Stromal cell of bone marrow (primary cell): ENCODE measurements around the gene ARFGEF2.
"Not testable (repeated sequence)": the region's sequence is repeated elsewhere in the genome, so short reads cannot be mapped to it uniquely, and the experiment has no call there.

Experiments used
- DNase-seq: peaks from one replicate; pipeline ENCODE4 v3.0.0-alpha.2; 2012; ENCODE audit warnings: low read depth

ARFGEF2 gene

DNA sequence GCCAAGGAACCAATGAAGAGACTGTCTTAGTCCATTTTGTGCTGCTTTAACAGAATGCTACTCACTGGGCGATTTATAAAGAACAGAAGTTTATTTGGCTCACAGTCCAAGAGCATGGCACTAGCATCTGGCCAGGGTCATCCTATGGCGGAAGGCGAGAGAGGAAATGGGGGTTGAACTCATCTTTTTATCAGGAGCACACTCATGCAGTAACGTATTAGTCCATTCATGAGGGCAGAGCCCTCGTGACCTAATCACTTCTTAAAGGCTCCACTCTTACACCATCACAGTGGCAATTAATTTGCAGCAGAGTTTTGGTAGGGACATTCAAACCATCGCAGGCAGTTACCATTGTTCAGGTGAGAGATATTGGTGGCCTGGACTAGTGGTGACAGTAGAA lies 8.5 kb downstream of the ARFGEF2 start:
- no peak for DNase-seq

DNA sequence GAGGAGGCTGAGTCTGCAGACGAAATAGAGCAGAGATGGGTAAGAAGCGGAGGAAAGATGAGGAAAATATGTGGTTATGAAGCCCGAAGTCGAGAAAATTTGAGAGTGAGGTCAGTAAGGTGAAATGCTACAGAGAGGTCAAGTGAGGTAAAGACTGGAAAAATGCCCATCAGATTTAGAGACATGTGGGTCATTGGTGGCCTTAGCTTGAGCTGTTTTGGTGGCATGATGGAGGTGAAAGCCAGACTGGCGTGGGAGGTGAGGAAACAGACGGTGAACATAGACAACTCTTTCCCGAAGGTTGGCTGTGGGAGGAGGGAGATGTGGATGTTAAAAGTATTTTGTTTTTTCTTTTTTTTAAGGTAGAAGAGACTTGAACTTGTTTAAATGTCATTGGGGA lies 9.4 kb downstream of the ARFGEF2 start:
- DNase-seq = no peak

DNA sequence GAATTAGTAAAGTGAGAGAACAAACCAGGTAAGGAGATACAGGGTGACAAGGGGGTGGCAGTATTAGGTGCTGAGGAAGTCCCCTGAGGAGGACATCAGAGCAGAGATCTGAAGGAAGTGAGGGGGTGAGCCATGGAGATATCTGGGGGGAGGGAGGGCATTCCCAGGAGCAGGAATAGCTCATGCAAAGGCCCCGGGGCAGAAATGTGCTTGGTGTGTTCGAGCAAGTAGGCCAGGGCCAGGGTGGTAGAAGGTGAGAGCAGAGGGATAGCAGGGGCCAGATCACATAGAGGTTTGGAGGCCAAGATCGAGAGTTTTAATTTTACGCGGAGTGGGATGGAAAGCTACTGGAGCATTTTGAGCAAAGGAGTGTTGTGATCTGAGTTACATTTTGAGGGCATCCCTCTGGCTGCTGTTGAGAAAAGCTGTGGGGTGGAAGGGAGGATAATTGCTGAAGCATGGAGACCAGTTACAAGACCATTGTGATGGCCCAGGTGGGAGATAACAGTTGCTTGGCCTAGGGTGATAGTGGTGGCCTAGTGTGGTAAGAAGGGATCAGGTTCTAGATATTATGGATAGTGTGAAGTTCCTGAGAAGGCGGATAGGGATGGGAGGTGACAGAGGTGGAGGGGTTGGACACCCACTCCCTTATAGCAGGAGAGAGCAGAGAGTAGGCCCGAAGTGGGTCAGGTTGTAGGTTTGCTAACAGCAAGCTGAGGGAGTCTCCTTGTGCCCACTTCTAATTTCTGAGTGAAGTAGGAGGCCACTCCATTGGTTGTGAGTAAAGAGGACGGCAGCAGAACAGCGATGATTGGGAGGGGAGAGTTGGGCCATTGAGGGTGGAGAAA lies 10.2 kb downstream of the ARFGEF2 start:
- no peak for DNase-seq

DNA sequence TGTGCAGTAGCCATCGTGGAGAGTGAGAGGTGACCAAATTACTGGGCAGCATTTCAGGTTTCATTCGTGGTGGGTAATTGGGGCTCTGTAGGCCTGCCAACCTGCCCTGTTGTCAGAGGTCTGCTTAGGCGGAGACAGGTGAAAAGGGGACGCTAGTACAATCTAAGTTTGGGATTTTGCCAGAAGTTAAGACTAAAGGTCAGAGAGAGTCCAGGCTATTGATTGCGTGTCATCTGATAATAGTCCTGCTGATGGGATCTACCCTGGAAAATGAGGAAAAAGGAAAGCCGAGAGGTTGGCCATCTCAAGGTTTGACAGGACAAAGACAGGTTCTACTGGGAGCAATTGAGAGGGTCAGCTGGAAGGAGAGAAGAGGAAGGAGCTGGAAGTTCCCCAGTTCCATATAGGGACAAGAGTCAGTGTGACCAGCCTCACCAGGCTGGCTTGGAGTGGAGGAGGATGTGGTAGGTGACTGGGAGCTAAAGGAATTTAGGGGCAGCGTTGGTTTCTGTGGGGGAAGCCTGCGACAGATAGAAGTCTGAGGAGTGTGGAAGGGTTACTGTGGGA lies 10.9 kb downstream of the ARFGEF2 start:
- DNase-seq = no peak

DNA sequence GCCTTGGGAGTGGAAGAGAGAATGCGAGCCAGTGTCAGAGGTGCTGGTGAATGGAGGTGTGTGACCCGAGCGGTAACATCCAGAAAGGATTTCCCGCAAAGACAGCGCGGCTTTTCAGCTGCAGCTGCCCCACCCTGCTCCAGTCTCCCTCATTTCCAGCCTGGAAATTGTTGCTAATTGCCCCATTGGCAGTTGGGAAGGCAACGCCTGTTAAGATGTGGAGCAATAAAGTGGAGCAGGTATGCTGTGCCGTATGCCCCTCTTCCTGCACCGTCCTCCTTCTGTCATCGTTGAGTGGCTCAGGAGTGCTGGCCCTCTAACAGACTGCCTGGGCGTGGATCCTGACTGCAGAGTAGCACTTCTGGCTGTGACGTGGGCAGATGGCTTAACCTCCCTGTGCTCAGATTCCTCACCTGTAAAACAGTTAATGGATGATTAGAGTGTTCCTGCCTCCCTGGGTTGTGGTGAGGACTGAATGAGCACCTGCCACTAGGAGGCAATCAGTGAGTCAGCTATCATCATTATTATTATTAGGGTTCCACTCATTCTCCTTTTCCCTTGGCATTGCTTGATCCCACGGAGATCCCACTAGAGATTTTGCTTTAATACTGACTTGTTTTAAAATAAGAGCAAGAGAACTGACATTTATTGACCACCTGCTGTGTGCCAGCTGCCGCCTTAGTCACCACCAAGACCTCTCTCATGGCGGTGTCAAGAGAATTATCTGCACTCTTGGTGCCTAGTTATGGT lies 11.7 kb downstream of the ARFGEF2 start:
- no peak for DNase-seq

DNA sequence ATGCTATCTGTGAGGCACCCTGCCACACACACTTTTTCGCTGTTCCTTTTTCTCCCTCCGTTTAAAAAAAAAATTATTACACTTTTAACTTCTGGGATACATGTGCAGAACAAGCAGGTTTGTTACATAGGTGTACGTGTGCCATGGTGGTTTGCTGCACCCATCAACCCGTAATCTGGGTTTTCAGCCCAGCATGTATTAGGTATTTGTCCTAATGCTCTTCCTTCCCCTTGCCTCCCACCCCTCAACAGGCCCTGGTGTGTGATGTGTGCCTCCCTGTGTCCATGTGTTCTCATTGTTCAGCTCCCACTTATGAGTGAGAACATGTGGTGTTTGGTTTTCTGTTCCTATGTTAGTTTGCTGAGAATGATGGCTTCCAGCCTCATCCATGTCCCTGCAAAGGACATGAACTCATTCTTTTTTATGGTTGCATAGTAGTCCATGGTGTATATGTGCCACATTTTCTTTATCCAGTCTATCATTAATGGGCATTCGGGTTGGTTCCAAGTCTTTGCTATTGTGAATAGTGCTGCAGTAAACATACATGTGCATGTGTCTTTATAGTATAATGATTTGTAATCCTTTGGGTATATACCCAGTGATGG lies 12.9 kb downstream of the ARFGEF2 start:
- DNase-seq = not testable (repeated sequence)

DNA sequence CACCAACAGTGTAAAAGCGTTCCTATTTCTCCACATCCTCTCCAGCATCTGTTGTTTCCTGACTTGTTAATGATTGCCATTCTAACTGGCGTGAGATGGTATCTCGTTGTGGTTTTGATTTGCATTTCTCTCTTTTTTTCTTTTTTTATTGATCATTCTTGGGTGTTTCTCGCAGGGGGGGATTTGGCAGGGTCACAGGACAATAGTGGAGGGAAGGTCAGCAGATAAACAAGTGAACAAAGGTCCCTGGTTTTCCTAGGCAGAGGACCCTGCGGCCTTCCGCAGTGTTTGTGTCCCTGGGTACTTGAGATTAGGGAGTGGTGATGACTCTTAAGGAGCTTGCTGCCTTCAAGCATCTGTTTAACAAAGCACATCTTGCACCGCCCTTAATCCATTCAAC lies 13.5 kb downstream of the ARFGEF2 start:
- not testable (repeated sequence) for DNase-seq

DNA sequence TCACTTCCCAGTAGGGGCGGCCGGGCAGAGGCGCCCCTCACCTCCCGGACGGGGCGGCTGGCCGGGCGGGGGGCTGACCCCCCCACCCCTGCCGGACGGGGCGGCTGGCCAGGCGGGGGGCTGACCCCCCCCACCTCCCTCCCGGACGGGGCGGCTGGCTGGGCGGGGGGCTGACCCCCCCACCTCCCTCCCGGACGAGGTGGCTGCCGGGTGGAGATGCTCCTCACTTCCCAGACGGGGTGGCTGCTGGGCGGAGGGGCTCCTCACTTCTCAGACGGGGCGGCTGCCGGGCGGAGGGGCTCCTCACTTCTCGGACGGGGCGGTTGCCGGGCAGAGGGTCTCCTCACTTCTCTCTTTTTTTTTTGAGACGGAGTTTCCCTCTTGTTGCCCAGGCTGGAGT lies 14.7 kb downstream of the ARFGEF2 start:
- not testable (repeated sequence) for DNase-seq

DNA sequence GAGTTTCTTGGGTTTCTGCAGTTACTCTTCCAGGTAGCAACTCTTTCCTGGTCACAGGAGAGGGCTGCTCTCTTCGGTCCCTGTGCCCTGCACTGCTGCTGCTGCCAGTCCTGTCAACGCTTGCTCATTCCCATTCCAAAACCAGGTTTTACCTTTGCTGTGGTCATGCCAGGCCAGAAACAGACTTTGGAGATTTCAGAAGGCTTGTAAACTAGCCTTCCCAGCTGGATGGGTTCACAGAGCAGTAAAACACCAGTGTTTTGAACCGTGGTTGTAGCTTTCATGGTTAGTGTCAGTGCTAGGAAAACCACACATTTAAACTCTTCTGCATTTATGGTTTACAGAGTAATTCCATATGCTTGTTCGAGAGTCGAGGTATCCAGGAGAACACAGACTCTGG lies 16.2 kb downstream of the ARFGEF2 start:
- DNase-seq = no peak

DNA sequence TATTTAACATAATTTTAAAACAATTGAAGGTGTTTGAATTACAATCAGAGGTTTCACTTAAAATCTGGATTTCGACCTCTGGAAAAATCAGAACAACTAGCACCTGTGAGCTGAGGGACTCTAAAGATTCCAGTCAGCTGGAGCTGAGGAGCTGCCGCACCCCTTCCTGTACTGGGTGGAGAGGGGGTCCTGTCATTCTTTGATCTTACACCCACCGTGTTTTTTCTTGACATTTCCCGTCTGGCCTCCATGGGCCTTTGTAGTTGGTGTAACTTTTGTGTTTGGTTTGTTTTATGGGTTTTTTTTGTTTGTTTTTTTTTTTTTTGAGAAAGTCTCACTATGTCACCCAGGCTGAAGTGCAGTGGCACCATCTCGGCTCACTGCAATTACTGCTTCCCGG lies 17.2 kb downstream of the ARFGEF2 start:
- no peak for DNase-seq

DNA sequence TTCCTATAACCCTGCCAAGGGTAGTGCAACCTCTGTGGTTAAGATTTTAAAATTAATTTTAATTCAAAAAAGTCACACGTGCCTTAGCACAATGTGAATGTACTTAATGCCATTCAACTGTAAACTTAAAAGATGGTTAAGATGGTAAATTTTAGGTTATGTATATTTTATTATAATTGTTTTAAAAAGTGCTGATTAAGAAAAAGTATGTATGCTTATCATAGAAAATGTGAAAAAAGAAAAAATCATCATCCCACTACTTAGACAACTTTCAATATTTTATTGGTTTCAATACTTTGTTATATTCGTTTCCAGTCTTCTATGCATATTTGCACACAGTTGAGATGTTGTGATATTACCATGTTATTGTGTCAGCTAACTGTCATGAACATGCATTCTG lies 18.7 kb downstream of the ARFGEF2 start:
- no peak for DNase-seq

DNA sequence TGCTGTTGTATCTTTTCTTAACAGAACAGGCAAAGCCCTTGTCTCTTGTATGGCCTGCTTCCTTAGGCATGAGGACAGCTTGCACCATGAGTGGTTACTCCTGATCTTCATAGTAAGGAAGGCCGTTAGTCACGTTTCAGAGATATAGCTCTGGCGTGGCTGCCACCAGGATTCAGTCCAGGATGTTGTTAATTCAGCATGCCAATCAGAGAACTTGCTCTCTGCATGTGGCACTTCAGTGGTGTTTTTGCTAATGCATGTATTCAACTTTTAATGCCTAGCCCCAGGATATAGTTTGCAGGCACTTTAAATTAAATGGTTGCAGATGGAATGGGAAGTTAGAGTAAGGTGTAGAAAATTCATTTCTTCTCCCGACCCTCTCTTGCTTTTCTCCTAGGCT lies 20.0 kb downstream of the ARFGEF2 start:
- no peak for DNase-seq

DNA sequence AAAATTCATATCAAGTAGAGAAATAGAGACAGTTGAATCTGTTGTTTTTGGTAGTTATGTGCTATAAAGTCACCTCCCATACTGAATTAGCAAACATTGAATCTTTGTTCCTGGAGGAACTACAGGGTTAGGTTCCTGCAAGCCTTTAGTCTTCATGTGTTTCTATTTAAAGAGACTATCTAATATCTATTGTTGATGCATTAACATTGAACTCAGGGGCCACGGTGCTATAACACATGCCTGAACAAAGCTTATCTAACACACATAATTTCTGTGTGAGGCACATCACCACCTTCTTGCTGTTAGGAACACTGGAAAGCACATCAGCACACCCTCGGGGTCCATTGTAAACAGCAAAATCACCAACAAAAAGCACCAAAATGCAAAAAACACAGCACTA lies 21.2 kb downstream of the ARFGEF2 start:
- no peak for DNase-seq

DNA sequence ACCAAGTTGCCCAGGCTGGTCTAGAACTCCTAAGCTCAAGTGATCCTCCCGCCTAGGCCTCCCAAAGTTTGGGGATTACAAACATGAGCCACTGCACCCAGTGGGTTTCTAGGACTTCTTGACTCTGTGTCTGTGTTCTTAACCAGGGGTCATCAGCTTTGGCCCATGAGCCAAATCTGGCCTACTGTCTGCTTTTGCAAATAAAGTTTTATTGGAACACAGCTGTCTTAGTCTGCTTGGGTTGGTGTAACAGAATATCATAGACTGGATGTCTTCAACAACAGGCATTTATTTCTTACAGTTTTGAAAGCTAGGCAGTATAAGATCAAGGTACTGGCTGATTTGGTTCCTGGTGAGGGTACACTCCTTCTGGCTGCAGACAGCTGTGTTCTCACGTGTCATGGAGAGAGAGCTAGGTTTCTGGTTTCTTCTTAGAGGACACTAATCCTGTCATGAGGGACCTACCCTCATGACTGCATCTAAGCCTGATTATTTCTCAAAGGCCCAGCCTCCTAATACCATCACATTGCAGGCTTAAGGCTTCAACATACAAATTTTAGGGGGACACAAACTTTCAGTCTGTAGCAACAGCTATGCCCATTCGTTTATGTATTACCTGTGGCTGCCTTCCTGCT lies 23.3 kb downstream of the ARFGEF2 start:
- DNase-seq = no peak

DNA sequence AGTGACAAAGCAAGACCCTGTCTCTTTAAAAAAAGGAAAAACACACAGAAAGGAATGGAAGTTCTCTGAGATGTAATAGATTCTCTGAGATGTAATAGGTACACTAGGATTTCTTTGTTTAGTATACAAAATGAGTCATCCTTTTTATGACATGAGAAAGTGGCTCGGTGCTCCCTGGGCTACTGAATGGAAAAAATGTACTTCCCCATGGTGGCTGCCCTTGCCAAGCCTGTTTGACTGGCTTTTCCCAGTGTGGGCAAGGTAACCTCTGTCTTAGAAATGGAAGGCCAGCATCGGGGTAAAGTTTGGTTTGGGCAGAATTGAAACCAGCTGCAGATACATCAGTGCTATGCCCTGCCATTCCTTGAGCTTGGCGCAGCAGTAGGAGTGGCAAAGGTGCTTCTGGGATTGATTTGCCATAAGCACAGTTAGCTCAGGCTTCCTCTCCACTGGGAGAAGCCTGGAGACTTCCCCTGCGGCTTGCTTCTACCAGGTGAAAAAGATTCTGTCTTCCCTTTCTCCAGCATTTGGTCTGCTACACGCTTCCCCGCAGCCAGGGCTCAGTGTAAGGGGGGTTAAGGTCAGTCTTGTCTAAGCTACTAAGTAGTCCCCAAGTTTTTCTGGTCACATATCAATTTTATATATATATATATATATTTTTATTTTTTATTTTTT lies 24.5 kb downstream of the ARFGEF2 start:
- no peak for DNase-seq

DNA sequence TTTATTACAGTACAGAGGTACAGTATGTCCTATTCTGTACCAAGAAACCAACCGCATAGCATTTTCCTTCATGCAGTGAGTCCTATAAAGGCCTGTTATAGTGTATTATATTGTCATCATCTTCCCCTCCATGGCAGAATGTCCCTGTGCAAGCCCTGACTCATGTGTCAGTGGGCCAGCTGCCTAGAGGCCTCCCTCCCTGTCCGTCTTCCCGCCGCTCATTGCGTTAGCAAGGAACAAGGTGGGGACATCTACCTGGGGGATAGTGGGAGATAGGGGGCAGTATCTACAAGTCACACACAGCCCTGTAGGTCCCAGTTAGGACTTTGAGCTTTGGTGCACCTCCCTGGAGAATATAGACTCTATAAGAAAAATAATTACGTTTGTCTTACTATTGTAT lies 27.1 kb downstream of the ARFGEF2 start:
- DNase-seq = no peak

DNA sequence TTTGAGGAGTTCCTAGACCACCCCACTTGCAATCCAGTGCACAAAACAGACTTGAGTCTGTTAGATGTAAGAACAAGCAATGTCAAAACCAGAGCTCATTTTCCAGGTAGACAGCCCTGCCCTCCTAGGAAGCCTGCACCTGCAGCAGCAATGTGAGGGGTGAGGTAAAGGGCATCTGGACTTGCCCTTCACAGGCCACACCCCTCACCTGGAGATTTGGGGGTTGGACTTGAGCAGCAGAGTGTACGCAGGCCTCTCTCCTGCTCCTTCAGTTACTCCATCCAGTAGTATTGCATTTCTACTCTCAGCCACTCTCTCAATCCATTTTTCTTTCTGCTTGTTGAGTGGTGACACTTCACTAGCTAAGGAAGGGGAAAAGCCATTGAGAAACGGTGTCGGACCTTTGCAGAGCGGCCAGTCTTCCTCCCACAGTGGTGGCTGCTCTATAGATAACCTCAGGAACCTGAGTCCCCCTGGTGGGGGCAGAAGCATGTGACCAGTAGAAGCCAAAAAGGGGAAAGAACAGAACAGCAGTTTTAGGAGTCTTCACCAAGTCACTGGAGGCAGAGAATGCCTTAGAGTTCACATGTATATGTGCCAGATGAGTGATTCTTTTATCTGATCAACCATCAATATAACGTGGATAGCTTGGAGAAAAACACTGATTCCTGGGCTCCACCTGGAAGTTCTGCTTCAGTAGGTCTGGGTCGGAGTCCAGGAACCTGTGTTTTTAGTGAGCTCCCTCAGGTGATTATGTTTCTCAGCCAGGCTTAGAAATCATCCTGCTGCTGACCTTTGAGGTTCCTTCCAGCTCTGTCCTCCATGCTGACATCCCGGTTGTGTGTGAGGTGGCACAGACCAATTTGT lies 28.0 kb downstream of the ARFGEF2 start:
- no peak for DNase-seq

DNA sequence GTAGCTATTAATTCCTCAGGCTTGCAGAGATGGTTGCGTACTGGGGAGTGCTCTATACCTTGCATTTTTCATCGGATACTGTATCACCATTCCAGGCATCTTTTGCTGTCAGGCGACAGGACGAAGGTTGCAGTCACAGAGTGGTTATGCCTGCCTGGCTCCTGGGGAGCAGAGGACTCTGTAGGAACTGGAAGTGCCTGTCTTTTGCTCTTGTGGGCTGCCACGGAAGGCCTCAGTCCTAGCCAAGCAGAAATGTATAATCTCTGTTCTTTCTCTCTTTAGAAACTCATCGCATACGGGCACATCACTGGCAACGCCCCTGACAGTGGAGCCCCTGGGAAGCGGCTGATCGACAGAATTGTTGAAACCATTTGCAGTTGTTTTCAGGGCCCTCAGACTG lies 29.5 kb downstream of the ARFGEF2 start:
- no peak for DNase-seq

DNA sequence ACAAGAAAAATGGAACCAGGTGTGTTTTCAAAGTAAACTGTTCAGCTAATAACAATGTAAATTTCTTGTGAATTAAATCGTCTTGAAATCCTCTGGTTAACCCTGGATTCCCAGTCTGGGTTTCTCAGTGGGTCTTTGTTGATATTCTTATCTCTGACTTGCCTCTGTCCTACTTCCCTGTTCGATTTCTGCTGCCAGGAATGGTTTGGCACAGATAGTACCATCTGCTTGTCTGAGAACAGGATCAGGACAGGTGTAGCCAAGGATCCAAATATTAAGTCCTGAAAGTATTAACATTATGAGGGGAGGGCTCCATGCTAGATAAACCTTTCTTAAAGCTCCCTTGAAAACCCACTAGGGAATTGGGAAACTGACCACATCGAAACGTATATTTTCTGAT lies 30.1 kb downstream of the ARFGEF2 start:
- DNase-seq = no peak

DNA sequence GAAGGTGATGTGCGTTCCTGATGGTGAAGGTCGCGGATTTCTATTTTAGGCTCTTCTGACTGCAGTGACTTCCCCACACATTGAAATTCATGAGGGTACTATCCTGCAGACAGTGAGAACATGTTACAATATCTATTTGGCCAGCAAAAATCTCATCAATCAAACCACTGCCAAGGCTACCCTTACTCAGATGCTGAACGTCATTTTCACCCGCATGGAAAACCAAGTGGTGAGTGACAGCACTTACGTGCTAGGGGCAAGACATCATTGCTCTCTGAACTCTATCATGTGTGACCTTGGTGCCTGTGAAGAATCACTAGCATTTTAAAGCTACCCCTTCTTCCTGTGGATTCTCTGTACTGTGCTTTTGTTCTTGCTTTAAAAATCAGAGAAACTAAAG lies 31.1 kb downstream of the ARFGEF2 start:
- no peak for DNase-seq

DNA sequence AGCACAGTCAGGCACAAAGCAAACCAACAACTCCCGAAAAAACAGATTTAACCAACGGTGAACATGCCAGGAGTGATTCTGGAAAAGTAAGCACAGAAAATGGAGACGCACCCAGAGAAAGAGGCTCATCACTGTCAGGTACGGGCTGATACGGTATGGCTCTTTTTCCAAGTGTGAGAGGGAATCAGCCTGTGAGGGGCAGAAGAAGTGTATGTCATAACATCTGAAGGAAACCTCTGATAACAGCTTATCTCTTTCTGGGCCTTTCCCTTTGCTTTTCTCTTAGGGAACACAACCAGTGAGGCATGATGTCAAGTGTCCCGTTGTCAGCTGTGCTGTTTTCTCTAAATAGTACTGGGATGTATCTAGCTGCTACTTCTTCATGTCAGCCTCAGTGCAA lies 32.1 kb downstream of the ARFGEF2 start:
- no peak for DNase-seq
